Astrocyte (in vitro differentiated cells and primary cell): Measurements from ENCODE around the gene ATP1A3. TPM values are rescaled to one million over a fixed set of nuclear protein-coding genes. Genes with fewer than 3 reads are reported as not detected.
A peak's percentile ranks its signal among the peaks of the same experiment; 100 is the strongest.

Experiments used
- DNase-seq: peaks from one replicate; pipeline ENCODE4 v3.0.0-alpha.2; 2010; ENCODE audit warnings: low read depth
- FAIRE-seq: peaks from 2 replicates; lab custom pipeline; 2011; peaks lifted over from hg19 to GRCh38; lab: Jason Lieb, UNC
- H2AFZ ChIP-seq: 2 replicates; pipeline ENCODE4 v1.6.0; 2012; ENCODE audit warnings: low read depth, low read length, inconsistent platforms
- H3K27ac ChIP-seq: 2 replicates; pipeline ENCODE4 v1.5.1; 2011; ENCODE audit warnings: low read depth, low read length, inconsistent platforms
- H3K27me3 ChIP-seq: 2 replicates; pipeline ENCODE4 v1.6.0; 2011; ENCODE audit warnings: low read length, inconsistent platforms; ENCODE audit not compliant: insufficient read depth
- H3K36me3 ChIP-seq: 2 replicates; pipeline ENCODE4 v1.5.1; 2011; ENCODE audit warnings: low read length, inconsistent platforms; ENCODE audit not compliant: insufficient read depth
- H3K4me1 ChIP-seq: 2 replicates; pipeline ENCODE4 v1.5.1; 2011; ENCODE audit warnings: low read length, inconsistent platforms; ENCODE audit not compliant: insufficient read depth
- H3K4me2 ChIP-seq: 2 replicates; pipeline ENCODE4 v1.6.0; 2012; ENCODE audit warnings: low read length, inconsistent platforms
- H3K4me3 ChIP-seq: 2 replicates; pipeline ENCODE4 v1.5.1; 2011; ENCODE audit warnings: low read depth, mild to moderate bottlenecking, low read length, inconsistent platforms; ENCODE audit not compliant: insufficient read depth
- H3K79me2 ChIP-seq: 2 replicates; pipeline ENCODE4 v1.6.0; 2012; ENCODE audit warnings: mild to moderate bottlenecking, low read length, inconsistent platforms; ENCODE audit not compliant: insufficient read depth
- H3K9ac ChIP-seq: 2 replicates; pipeline ENCODE4 v1.6.0; 2012; ENCODE audit warnings: mild to moderate bottlenecking, low read length, inconsistent platforms
- H3K9me3 ChIP-seq: 2 replicates; pipeline ENCODE4 v1.5.1; 2012; ENCODE audit warnings: low read depth, mild to moderate bottlenecking, low read length, inconsistent platforms; ENCODE audit not compliant: insufficient read depth
- H4K20me1 ChIP-seq: 2 replicates; pipeline ENCODE4 v1.6.0; 2012; ENCODE audit warnings: low read length, inconsistent platforms; ENCODE audit not compliant: insufficient read depth
- H3K27ac Mint-ChIP-seq: one replicate; pipeline ENCODE4 v1.8.0; 2021; ENCODE audit warnings: mild to moderate bottlenecking, mixed read lengths; ENCODE audit not compliant: unreplicated experiment
- H3K27me3 Mint-ChIP-seq: one replicate; pipeline ENCODE4 v1.8.0; 2021; ENCODE audit warnings: low read depth, mixed read lengths; ENCODE audit not compliant: unreplicated experiment
- H3K36me3 Mint-ChIP-seq: one replicate; pipeline ENCODE4 v1.8.0; 2021; ENCODE audit warnings: low read depth, mixed read lengths; ENCODE audit not compliant: unreplicated experiment
- H3K4me1 Mint-ChIP-seq: one replicate; pipeline ENCODE4 v1.8.0; 2021; ENCODE audit warnings: low read depth, mixed read lengths; ENCODE audit not compliant: unreplicated experiment
- H3K4me3 Mint-ChIP-seq: one replicate; pipeline ENCODE4 v1.8.0; 2021; ENCODE audit warnings: mild to moderate bottlenecking, moderate library complexity, mixed read lengths; ENCODE audit not compliant: unreplicated experiment
- H3K9me3 Mint-ChIP-seq: one replicate; pipeline ENCODE4 v1.8.0; 2021; ENCODE audit warnings: mild to moderate bottlenecking, mixed read lengths; ENCODE audit not compliant: unreplicated experiment
- CTCF ChIP-seq: IDR thresholded peaks from 2 replicates; pipeline ENCODE4 v1.5.1; 2011; ENCODE audit warnings: low read depth, mild to moderate bottlenecking, inconsistent platforms, low read length, moderate library complexity; ENCODE audit not compliant: insufficient read depth
- EZH2 ChIP-seq: IDR thresholded peaks from 2 replicates; pipeline ENCODE4 v1.6.1; 2012; ENCODE audit warnings: mild to moderate bottlenecking, low read length, inconsistent platforms; ENCODE audit not compliant: insufficient read depth
- total RNA-seq: library from RNA; stranded (reverse); gene quantifications from 2 replicates; pipeline ENCODE4 v1.2.1, GENCODE V29; 2021

ATP1A3 gene
- total RNA-seq, 1 donor from 2014 or later: 3.4 TPM

- Histone ChIP-seq H2AFZ (no peak overlapping the region), H3K27me3 (peaks cover 45% of the 10 kb centered on the region), H3K9ac (no peak overlapping the region), H4K20me1 (peaks cover 13% of the 10 kb centered on the region), H3K4me3 (no peak overlapping the region), H3K27ac (no peak overlapping the region), H3K4me1 (no peaks in the 10 kb centered on the region), H3K9me3 (no peaks in the 10 kb centered on the region), H3K4me2 (no peak overlapping the region), H3K36me3 (no peaks in the 10 kb centered on the region), H3K79me2 (no peaks in the 10 kb centered on the region)
- FAIRE-seq (no peak), DNase-seq (no peak)
- Mint-ChIP-seq H3K27ac (peak overlapping the region; percentile 64), H3K4me3 (peak overlapping the region; percentile 78), H3K9me3 (peaks cover 13% of the 10 kb centered on the region), H3K27me3 (peaks cover 82% of the 10 kb centered on the region), H3K36me3 (peaks cover 15% of the 10 kb centered on the region), H3K4me1 (peaks cover 7% of the 10 kb centered on the region)
- TF ChIP-seq EZH2: peak; percentile 55
- no peak for TF ChIP-seq CTCF
These were observed 5.2 kb upstream of the ATP1A3 start for GRCh38 chr19:41999071-41999877.

- no peaks in the 10 kb centered on the region for H3K4me1 ChIP-seq
- no peaks in the 10 kb centered on the region for H3K36me3 ChIP-seq
- peaks cover 77% of the 10 kb centered on the region for H3K27me3 Mint-ChIP-seq
- no peak overlapping the region for H3K27ac Mint-ChIP-seq
- H2AFZ ChIP-seq: no peak overlapping the region
- no peak overlapping the region for H3K9ac ChIP-seq
- H3K4me2 ChIP-seq: peak overlapping the region; percentile 58
- peaks cover 13% of the 10 kb centered on the region for H4K20me1 ChIP-seq
- DNase-seq (no peak), FAIRE-seq (no peak)
- peaks cover 13% of the 10 kb centered on the region for H3K9me3 Mint-ChIP-seq
- peaks cover 46% of the 10 kb centered on the region for H3K27me3 ChIP-seq
- H3K4me1 Mint-ChIP-seq: peaks cover 7% of the 10 kb centered on the region
- peak overlapping the region; percentile 40 for H3K4me3 Mint-ChIP-seq
- no peaks in the 10 kb centered on the region for H3K79me2 ChIP-seq
- H3K4me3 ChIP-seq: peak overlapping the region; percentile 17
- peaks cover 15% of the 10 kb centered on the region for H3K36me3 Mint-ChIP-seq
- no peak overlapping the region for H3K27ac ChIP-seq
- peak; percentile 19 for TF ChIP-seq CTCF
- TF ChIP-seq EZH2: peak; percentile 20
- H3K9me3 ChIP-seq: no peaks in the 10 kb centered on the region
These were observed 4.4 kb upstream of the ATP1A3 start for GRCh38 chr19:41998246-41999020.
